Gastroesophageal sphincter (tissue), 3 donors: ENCODE data around the gene CLEC2L.

Experiments used
- CTCF ChIP-seq, 4 experiments: fragments of 200-600 bp in 2 of 4; fragments of 450-650 bp in 2 of 4; sonication (generic) in 1 of 4; IDR thresholded peaks; one replicate each; pipeline ENCODE4 v1.5.1; 2017 to 2019; ENCODE audit warnings: antibody characterized with exemption in 4 of 4, mild to moderate bottlenecking in 2 of 4, moderate library complexity in 2 of 4
- POLR2A ChIP-seq, 2 donors: fragments of 450-650 bp; IDR thresholded peaks; one replicate each; pipeline ENCODE4 v1.6.1; 2017; ENCODE audit warnings: antibody characterized with exemption in 2 of 2, mild to moderate bottlenecking in 2 of 2, moderate library complexity in 1 of 2
- POLR2AphosphoS5 ChIP-seq: sonication (generic); formaldehyde crosslinking; IDR thresholded peaks from one replicate; pipeline ENCODE4 v1.6.1; 2017; ENCODE audit warnings: antibody characterized with exemption

- TF ChIP-seq CTCF (IDR thresholded peaks at IDR 0.05) = no peak
- no peak for TF ChIP-seq POLR2A (IDR thresholded peaks at IDR 0.05)
- TF ChIP-seq POLR2AphosphoS5 = no peak
Measured at GRCh38 chr7:139479620-139480019, 43.9 kb upstream of the CLEC2L start.
